ENCODE measurements around the gene CELF6.

DNA sequence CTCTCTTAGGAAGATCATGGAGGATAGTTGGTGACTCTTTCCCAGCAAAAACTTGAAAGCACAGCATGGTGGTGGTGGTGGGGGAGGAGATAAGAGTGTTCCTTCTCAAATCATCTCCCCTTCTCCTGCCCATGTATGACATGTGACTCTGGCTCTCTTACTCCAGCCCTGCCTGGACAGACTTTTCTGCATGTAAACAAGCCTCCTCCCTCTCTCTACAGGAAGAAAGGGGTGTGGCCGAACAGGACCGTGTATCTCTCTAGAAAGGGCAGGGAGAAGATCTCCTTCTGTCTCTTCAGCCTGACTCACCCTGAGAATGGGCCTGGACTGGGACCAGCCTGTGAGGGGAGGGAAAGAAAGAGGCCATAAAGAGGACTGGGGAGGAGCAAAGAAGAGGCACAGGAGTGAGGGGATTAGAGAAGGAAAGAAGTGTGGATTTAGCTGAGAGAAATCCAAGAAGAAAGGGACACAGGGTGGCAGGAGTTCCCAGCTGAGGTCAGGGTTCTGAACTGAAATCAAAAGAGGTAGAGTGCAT is 1.5 kb downstream of the CELF6 start:
- no peak for TF ChIP-seq EZH2 (IDR thresholded peaks at IDR 0.05; ENCODE audit: borderline replicate concordance, low read depth, low read length, poor library complexity, severe bottlenecking)
- TF ChIP-seq, protein P1, sequence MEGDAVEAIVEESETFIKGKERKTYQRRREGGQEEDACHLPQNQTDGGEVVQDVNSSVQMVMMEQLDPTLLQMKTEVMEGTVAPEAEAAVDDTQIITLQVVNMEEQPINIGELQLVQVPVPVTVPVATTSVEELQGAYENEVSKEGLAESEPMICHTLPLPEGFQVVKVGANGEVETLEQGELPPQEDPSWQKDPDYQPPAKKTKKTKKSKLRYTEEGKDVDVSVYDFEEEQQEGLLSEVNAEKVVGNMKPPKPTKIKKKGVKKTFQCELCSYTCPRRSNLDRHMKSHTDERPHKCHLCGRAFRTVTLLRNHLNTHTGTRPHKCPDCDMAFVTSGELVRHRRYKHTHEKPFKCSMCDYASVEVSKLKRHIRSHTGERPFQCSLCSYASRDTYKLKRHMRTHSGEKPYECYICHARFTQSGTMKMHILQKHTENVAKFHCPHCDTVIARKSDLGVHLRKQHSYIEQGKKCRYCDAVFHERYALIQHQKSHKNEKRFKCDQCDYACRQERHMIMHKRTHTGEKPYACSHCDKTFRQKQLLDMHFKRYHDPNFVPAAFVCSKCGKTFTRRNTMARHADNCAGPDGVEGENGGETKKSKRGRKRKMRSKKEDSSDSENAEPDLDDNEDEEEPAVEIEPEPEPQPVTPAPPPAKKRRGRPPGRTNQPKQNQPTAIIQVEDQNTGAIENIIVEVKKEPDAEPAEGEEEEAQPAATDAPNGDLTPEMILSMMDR (conservative IDR thresholded peaks at IDR 0.05; ENCODE audit: low read depth, low read length), result no peak
